A549 treated with AZD2906 at 1 μM for 4 hours (cell line): ENCODE data around the gene DACH2. TPM values are rescaled to one million over a fixed set of nuclear protein-coding genes. Genes with fewer than 3 reads are reported as not detected.

Experiments
- total RNA-seq: library from RNA; stranded (reverse); fragments of 200-300 nt; extraction: Qiagen RNA extraction; gene quantifications from 5 replicates; pipeline ENCODE4 v1.2.3, GENCODE V29; 2022

DACH2 gene
- total RNA-seq: not detected in 5 replicates

GRCh38 chrX:86148024-86148511, at the start of gene DACH2:
DACH2 (plus strand) TSS chrX:86148451.

Other genes starting within 250 kb of the DACH2 start
- gene CHM, start 100.9 kb upstream of the DACH2 start, total RNA-seq: 8.1 to 10.1 TPM (median 9.1 TPM) in 5 replicates